Muscle layer of colon (tissue), 2 donors: ENCODE measurements around the gene IGF1R.
A peak's percentile ranks its signal among the peaks of the same experiment; 100 is the strongest.

Source experiments
- H3K27ac ChIP-seq: one replicate; pipeline ENCODE4 v1.7.0; 2013; ENCODE audit warnings: low read depth, mild to moderate bottlenecking, low read length, moderate library complexity
- H3K27me3 ChIP-seq, 2 donors: one replicate each; pipeline ENCODE4 v1.7.0; 2013; ENCODE audit warnings: low read length in 2 of 2, mild to moderate bottlenecking in 2 of 2; ENCODE audit not compliant: insufficient read depth in 2 of 2, control insufficient read depth in 1 of 2
- H3K36me3 ChIP-seq: one replicate; pipeline ENCODE4 v1.7.0; 2013; ENCODE audit warnings: mild to moderate bottlenecking, low read length; ENCODE audit not compliant: insufficient read depth
- H3K4me1 ChIP-seq: one replicate; pipeline ENCODE4 v1.7.0; 2013; ENCODE audit warnings: mild to moderate bottlenecking, low read length; ENCODE audit not compliant: insufficient read depth
- H3K4me3 ChIP-seq, 2 donors: one replicate each; pipeline ENCODE4 v1.7.0; 2013; ENCODE audit warnings: low read length in 2 of 2, low read depth in 1 of 2, mild to moderate bottlenecking in 1 of 2, moderate library complexity in 1 of 2
- H3K9ac ChIP-seq: one replicate; pipeline ENCODE4 v1.7.0; 2013; ENCODE audit warnings: low read length
- H3K9me3 ChIP-seq: one replicate; pipeline ENCODE4 v1.7.0; 2013; ENCODE audit warnings: mild to moderate bottlenecking, low read length
- donor health status: abdominal sarcoma.
- donor health status: Adenocarcinoma of cecum.

IGF1R gene

GRCh38 chr15:98663045-98663444, 14.7 kb downstream of the IGF1R start:
- no peaks in the 10 kb centered on the region for H3K36me3 ChIP-seq
- no peak overlapping the region for H3K9ac ChIP-seq
- H3K4me1 ChIP-seq: peaks cover 70% of the 10 kb centered on the region
- no peaks in the 10 kb centered on the region for H3K9me3 ChIP-seq
- H3K4me3 ChIP-seq: no peak overlapping the region
- H3K27ac ChIP-seq: no peak overlapping the region
- no peaks in the 10 kb centered on the region for H3K27me3 ChIP-seq

GRCh38 chr15:98663606-98664005, 15.3 kb downstream of the IGF1R start:
- no peaks in the 10 kb centered on the region for H3K27me3 ChIP-seq
- H3K4me3 ChIP-seq: peak overlapping the region in 1 of 2 donors; percentile 6
- no peak overlapping the region for H3K9ac ChIP-seq
- H3K36me3 ChIP-seq: no peaks in the 10 kb centered on the region
- H3K4me1 ChIP-seq: peaks cover 74% of the 10 kb centered on the region
- H3K27ac ChIP-seq: no peak overlapping the region
- no peaks in the 10 kb centered on the region for H3K9me3 ChIP-seq

- no peaks in the 10 kb centered on the region for H3K36me3 ChIP-seq
- no peak overlapping the region for H3K4me3 ChIP-seq
- no peak overlapping the region for H3K9ac ChIP-seq
- no peaks in the 10 kb centered on the region for H3K9me3 ChIP-seq
- H3K27ac ChIP-seq: no peak overlapping the region
- peaks cover 81% of the 10 kb centered on the region for H3K4me1 ChIP-seq
- H3K27me3 ChIP-seq: no peaks in the 10 kb centered on the region
These were observed 18.1 kb downstream of the IGF1R start for GRCh38 chr15:98666441-98666840.

- H3K27ac ChIP-seq: no peak overlapping the region
- no peaks in the 10 kb centered on the region for H3K36me3 ChIP-seq
- no peak overlapping the region for H3K4me3 ChIP-seq
- no peak overlapping the region for H3K9ac ChIP-seq
- H3K27me3 ChIP-seq: no peaks in the 10 kb centered on the region
- H3K4me1 ChIP-seq: peaks cover 81% of the 10 kb centered on the region
- no peaks in the 10 kb centered on the region for H3K9me3 ChIP-seq
These were observed 18.5 kb downstream of the IGF1R start for GRCh38 chr15:98666841-98667240.

GRCh38 chr15:98667521-98668179, 19.3 kb downstream of the IGF1R start:
- H3K9ac ChIP-seq: no peak overlapping the region
- H3K27ac ChIP-seq: peak overlapping the region; percentile 21
- no peak overlapping the region for H3K4me3 ChIP-seq
- H3K36me3 ChIP-seq: no peaks in the 10 kb centered on the region
- H3K27me3 ChIP-seq: no peaks in the 10 kb centered on the region
- H3K4me1 ChIP-seq: peaks cover 73% of the 10 kb centered on the region
- no peaks in the 10 kb centered on the region for H3K9me3 ChIP-seq

- Histone ChIP-seq H3K9me3 (no peaks in the 10 kb centered on the region), H3K27me3 (no peaks in the 10 kb centered on the region), H3K9ac (no peak overlapping the region), H3K36me3 (no peaks in the 10 kb centered on the region), H3K27ac (no peak overlapping the region), H3K4me1 (peaks cover 68% of the 10 kb centered on the region), H3K4me3 (no peak overlapping the region)
These were observed 20.4 kb downstream of the IGF1R start for GRCh38 chr15:98668566-98669308.

- Histone ChIP-seq H3K36me3 (no peaks in the 10 kb centered on the region), H3K4me1 (peaks cover 69% of the 10 kb centered on the region), H3K4me3 (no peak overlapping the region), H3K27ac (no peak overlapping the region), H3K9me3 (no peaks in the 10 kb centered on the region), H3K27me3 (no peaks in the 10 kb centered on the region), H3K9ac (no peak overlapping the region)
These were observed 21.3 kb downstream of the IGF1R start for GRCh38 chr15:98669638-98670037.

- H3K36me3 ChIP-seq: no peaks in the 10 kb centered on the region
- no peaks in the 10 kb centered on the region for H3K27me3 ChIP-seq
- H3K9ac ChIP-seq: no peak overlapping the region
- H3K4me3 ChIP-seq: no peak overlapping the region
- H3K27ac ChIP-seq: peak overlapping the region; percentile 0
- H3K4me1 ChIP-seq: peaks cover 65% of the 10 kb centered on the region
- no peaks in the 10 kb centered on the region for H3K9me3 ChIP-seq
These were observed 23.0 kb downstream of the IGF1R start for GRCh38 chr15:98671060-98672008.

- Histone ChIP-seq H3K9ac (no peak overlapping the region), H3K27ac (no peak overlapping the region), H3K4me3 (no peak overlapping the region), H3K27me3 (no peaks in the 10 kb centered on the region), H3K9me3 (no peaks in the 10 kb centered on the region), H3K4me1 (peaks cover 57% of the 10 kb centered on the region), H3K36me3 (no peaks in the 10 kb centered on the region)
These were observed 24.8 kb downstream of the IGF1R start for GRCh38 chr15:98673133-98673532.

- Histone ChIP-seq H3K9ac (no peak overlapping the region), H3K4me3 (no peak overlapping the region), H3K27me3 (no peaks in the 10 kb centered on the region), H3K27ac (no peak overlapping the region), H3K9me3 (no peaks in the 10 kb centered on the region), H3K4me1 (peaks cover 52% of the 10 kb centered on the region), H3K36me3 (no peaks in the 10 kb centered on the region)
These were observed 26.0 kb downstream of the IGF1R start for GRCh38 chr15:98674336-98674735.

- Histone ChIP-seq H3K4me3 (no peak overlapping the region), H3K9ac (no peak overlapping the region), H3K27ac (no peak overlapping the region), H3K9me3 (no peaks in the 10 kb centered on the region), H3K4me1 (peaks cover 28% of the 10 kb centered on the region), H3K27me3 (no peaks in the 10 kb centered on the region), H3K36me3 (no peaks in the 10 kb centered on the region)
These were observed 28.4 kb downstream of the IGF1R start for GRCh38 chr15:98676586-98677270.
